ENCODE results near the gene ZDHHC14. TPM values are rescaled to one million over a fixed set of nuclear protein-coding genes. Genes with fewer than 3 reads are reported as not detected.

The ZDHHC14 gene
- total RNA-seq, 3 donors from 2014 or later = 9.1 to 10.5 (median 10.0) TPM

- H3K36me3 ChIP-seq (ENCODE audit: low read depth) = no peaks in the 10 kb centered on the region
- no peak overlapping the region for H3K4me3 ChIP-seq
- TF ChIP-seq, protein P1, sequence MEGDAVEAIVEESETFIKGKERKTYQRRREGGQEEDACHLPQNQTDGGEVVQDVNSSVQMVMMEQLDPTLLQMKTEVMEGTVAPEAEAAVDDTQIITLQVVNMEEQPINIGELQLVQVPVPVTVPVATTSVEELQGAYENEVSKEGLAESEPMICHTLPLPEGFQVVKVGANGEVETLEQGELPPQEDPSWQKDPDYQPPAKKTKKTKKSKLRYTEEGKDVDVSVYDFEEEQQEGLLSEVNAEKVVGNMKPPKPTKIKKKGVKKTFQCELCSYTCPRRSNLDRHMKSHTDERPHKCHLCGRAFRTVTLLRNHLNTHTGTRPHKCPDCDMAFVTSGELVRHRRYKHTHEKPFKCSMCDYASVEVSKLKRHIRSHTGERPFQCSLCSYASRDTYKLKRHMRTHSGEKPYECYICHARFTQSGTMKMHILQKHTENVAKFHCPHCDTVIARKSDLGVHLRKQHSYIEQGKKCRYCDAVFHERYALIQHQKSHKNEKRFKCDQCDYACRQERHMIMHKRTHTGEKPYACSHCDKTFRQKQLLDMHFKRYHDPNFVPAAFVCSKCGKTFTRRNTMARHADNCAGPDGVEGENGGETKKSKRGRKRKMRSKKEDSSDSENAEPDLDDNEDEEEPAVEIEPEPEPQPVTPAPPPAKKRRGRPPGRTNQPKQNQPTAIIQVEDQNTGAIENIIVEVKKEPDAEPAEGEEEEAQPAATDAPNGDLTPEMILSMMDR (IDR thresholded peaks at IDR 0.05) = no peak
- DNase-seq (no peak), ATAC-seq (peak; percentile 95)
- intact Hi-C loops (cut with DNase I, micrococcal nuclease) = no loop called here
- no peaks in the 10 kb centered on the region for H3K4me1 ChIP-seq (ENCODE audit: low read depth)
- H3K9me3 ChIP-seq = no peaks in the 10 kb centered on the region
Observed at GRCh38 chr6:157579467-157580031, 198.6 kb downstream of the ZDHHC14 start.

- Histone ChIP-seq H3K9me3 (no peaks in the 10 kb centered on the region), H3K4me1 (ENCODE audit: low read depth) (no peaks in the 10 kb centered on the region), H3K36me3 (ENCODE audit: low read depth) (no peaks in the 10 kb centered on the region), H3K4me3 (no peak overlapping the region)
- intact Hi-C loops (cut with DNase I, micrococcal nuclease) = no loop called here
- DNase-seq (no peak), ATAC-seq (no peak)
- TF ChIP-seq, protein P1 (IDR thresholded peaks at IDR 0.05) = no peak
Observed at GRCh38 chr6:157584036-157584435, 203.0 kb downstream of the ZDHHC14 start.

DNA sequence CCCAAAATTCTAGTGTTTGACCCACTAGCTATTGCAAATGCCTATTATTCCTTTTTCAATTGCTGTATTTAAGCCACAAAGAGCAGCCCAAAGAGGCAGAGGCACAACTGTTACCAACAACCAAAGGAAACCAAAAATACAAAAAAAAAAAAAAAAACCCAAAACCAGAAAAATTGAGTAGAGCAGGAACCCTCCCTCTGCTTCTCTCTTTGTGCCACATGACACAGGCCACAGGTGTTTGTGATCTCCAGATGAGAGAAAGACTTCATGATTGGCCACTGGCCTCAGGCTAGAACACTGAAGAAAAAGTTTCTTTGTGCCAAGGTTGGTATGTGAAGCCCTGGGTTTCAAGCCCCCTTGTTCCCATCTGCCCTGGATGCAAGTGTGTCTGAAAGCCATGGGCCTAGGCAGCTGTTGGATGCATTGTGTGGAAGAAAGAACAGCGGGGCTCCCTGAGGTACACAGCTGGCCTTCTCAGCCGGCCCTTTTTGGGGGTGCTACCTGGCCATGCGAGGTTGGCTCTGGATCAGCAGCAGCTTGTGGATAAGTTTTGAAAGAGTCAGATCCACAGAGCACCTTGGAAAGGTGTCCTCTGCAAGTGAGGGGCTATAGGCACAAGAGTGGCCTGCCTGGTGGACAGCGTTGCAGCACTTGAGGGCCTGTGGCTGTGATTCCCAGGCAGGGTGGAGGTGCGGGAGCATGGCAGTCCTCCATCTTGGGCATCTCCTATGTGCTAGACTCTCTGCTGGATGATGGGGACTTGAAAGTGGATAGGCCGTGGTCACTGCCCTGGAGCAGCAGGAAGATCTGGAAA lies 204.5 kb downstream of the ZDHHC14 start:
- peak; percentile 47 for ATAC-seq
- Histone ChIP-seq H3K4me3 (no peak overlapping the region), H3K36me3 (ENCODE audit: low read depth) (no peaks in the 10 kb centered on the region), H3K9me3 (peaks cover 6% of the 10 kb centered on the region), H3K4me1 (ENCODE audit: low read depth) (no peaks in the 10 kb centered on the region)
- no peak for DNase-seq
- intact Hi-C loops (cut with DNase I, micrococcal nuclease) = no loop called here
- TF ChIP-seq, protein P1 (IDR thresholded peaks at IDR 0.05) = no peak

DNA sequence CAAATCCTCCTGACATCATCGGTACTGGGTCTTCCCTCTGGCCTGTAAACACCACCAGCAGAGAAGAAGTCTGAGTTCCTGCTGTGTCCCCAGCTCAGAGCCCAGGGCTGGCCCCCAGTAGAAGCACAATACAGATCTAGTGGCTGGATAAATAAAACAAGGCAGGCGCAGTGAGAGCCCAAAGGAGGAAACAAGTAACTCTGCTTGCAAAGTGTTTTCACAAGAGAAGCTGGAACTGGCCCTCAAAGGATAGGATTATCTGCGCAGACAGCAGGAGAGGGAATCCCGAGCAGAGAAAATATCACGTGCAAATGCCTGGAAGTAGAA lies 205.1 kb downstream of the ZDHHC14 start:
- H3K9me3 ChIP-seq = peaks cover 6% of the 10 kb centered on the region
- TF ChIP-seq, protein P1 (IDR thresholded peaks at IDR 0.05) = no peak
- no peaks in the 10 kb centered on the region for H3K36me3 ChIP-seq (ENCODE audit: low read depth)
- no peak overlapping the region for H3K4me3 ChIP-seq
- ATAC-seq (no peak), DNase-seq (no peak)
- intact Hi-C loops (cut with DNase I, micrococcal nuclease) = no loop called here
- H3K4me1 ChIP-seq (ENCODE audit: low read depth) = no peaks in the 10 kb centered on the region

GRCh38 chr6:157586476-157587126 lies 205.6 kb downstream of the ZDHHC14 start:
- DNase-seq = no peak
- peaks cover 6% of the 10 kb centered on the region for H3K9me3 ChIP-seq
- H3K4me3 ChIP-seq = no peak overlapping the region
- no peak for ATAC-seq
- H3K4me1 ChIP-seq (ENCODE audit: low read depth) = no peaks in the 10 kb centered on the region
- H3K36me3 ChIP-seq (ENCODE audit: low read depth) = no peaks in the 10 kb centered on the region
- TF ChIP-seq, protein P1 (IDR thresholded peaks at IDR 0.05) = no peak
- intact Hi-C loops (cut with DNase I, micrococcal nuclease) = no loop called here
